ENCODE data around the gene CPA2. TPM values are rescaled to one million over a fixed set of nuclear protein-coding genes. Genes with fewer than 3 reads are reported as not detected.

CPA2 gene
- total and polyA plus RNA-seq, 2 of the 4 experiments (the other 2 are of a cell fraction), result 0.05 TPM; not detected in 1

GRCh38 chr7:130266961-130267321, 278 bp downstream of the CPA2 start:
- CTCF ChIA-PET, result no interaction called here
- Histone ChIP-seq H3K23ac (ENCODE audit: low read depth, low read length) (no peak overlapping the region), H3K4ac (ENCODE audit: low read depth, low read length) (no peak overlapping the region), H3K14ac (replicated peaks; ENCODE audit: low read depth, low read length) (0 out of 2 replicates have a peak overlapping the region, but pooled peaks have one; percentile 39), H4K91ac (ENCODE audit: insufficient read depth, low read depth, low read length) (no peak overlapping the region), H4K8ac (ENCODE audit: low read depth in 2 of 2, low read length in 2 of 2) (no peak overlapping the region), H3K4me3 (ENCODE audit: insufficient read depth, low read depth, low read length) (no peak overlapping the region), H2AK9ac (replicated peaks; ENCODE audit: low read depth, low read length, poor library complexity) (no peak overlapping the region), H3K4me1 (ENCODE audit: control insufficient read depth, insufficient read depth, low read length) (no peaks in the 10 kb centered on the region; the same call in 1 of the 2 replicates), H3K56ac (ENCODE audit: extremely low read depth, insufficient read depth, low read length) (no peak overlapping the region), H3K27ac (ENCODE audit: insufficient read depth, low read length) (no peak overlapping the region), H2AK5ac (ENCODE audit: low read depth, low read length) (no peak overlapping the region), H4K5ac (ENCODE audit: low read depth, low read length) (no peak overlapping the region), H3K18ac (ENCODE audit: low read depth, low read length) (no peak overlapping the region), H3K79me1 (ENCODE audit: low read depth in 1 of 2, low read length in 2 of 2) (no peaks in the 10 kb centered on the region), H2AFZ (replicated peaks; ENCODE audit: low read length, poor library complexity) (no peak overlapping the region), H4K20me1 (ENCODE audit: insufficient read depth, low read length) (no peaks in the 10 kb centered on the region), H3K9me3 (ENCODE audit: control insufficient read depth, insufficient read depth, low read length) (no peaks in the 10 kb centered on the region), H2BK20ac (ENCODE audit: low read depth, low read length) (no peak overlapping the region; the same call in 1 of the 2 replicates), H2BK120ac (ENCODE audit: low read depth, low read length) (no peak overlapping the region), H2BK15ac (ENCODE audit: low read depth, low read length) (no peak overlapping the region), H3K36me3 (ENCODE audit: control insufficient read depth, insufficient read depth, low read length) (no peaks in the 10 kb centered on the region), H2BK5ac (ENCODE audit: low read depth, low read length, poor library complexity, severe bottlenecking) (no peak overlapping the region), H3K9ac (ENCODE audit: low read depth, low read length) (no peak overlapping the region), H3K9me1 (ENCODE audit: insufficient read depth, low read length) (no peaks in the 10 kb centered on the region; the same call in 1 of the 2 replicates), H3K4me2 (ENCODE audit: low read depth, low read length) (no peak overlapping the region), H3K27me3 (ENCODE audit: control insufficient read depth, insufficient read depth, low read length) (peaks cover 4% of the 10 kb centered on the region; the same call in 1 of the 2 replicates)
- POLR2A ChIA-PET (ENCODE audit: unreplicated experiment), result no interaction called here
- intact Hi-C loops (cut with micrococcal nuclease), result no loop called here
- dilution Hi-C loops (cut with HindIII; ENCODE audit: low sequenced_read_pairs, unreplicated experiment), result no loop called here
- ATAC-seq (ENCODE audit: low read depth) (no peak), DNase-seq (no peak)
- in situ Hi-C loops (cut with MboI; ENCODE audit: low sequenced_read_pairs), result no loop called here
- WGBS, 2 experiments (ENCODE audit: extremely low coverage in 2 of 2, insufficient read length in 1 of 2), result no CpG with 5 or more reads among the region's 1 CpG
- no TSS peak for BruUV-seq (replicated peaks)
- TF ChIP-seq, protein P1, sequence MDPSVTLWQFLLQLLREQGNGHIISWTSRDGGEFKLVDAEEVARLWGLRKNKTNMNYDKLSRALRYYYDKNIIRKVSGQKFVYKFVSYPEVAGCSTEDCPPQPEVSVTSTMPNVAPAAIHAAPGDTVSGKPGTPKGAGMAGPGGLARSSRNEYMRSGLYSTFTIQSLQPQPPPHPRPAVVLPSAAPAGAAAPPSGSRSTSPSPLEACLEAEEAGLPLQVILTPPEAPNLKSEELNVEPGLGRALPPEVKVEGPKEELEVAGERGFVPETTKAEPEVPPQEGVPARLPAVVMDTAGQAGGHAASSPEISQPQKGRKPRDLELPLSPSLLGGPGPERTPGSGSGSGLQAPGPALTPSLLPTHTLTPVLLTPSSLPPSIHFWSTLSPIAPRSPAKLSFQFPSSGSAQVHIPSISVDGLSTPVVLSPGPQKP (IDR thresholded peaks at IDR 0.05; ENCODE audit: borderline replicate concordance, low read depth, low read length), result no peak
- TF ChIP-seq CHD1 (IDR thresholded peaks at IDR 0.05; ENCODE audit: low read depth, low read length), result no peak
- TF ChIP-seq, protein P2, sequence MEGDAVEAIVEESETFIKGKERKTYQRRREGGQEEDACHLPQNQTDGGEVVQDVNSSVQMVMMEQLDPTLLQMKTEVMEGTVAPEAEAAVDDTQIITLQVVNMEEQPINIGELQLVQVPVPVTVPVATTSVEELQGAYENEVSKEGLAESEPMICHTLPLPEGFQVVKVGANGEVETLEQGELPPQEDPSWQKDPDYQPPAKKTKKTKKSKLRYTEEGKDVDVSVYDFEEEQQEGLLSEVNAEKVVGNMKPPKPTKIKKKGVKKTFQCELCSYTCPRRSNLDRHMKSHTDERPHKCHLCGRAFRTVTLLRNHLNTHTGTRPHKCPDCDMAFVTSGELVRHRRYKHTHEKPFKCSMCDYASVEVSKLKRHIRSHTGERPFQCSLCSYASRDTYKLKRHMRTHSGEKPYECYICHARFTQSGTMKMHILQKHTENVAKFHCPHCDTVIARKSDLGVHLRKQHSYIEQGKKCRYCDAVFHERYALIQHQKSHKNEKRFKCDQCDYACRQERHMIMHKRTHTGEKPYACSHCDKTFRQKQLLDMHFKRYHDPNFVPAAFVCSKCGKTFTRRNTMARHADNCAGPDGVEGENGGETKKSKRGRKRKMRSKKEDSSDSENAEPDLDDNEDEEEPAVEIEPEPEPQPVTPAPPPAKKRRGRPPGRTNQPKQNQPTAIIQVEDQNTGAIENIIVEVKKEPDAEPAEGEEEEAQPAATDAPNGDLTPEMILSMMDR (conservative IDR thresholded peaks at IDR 0.05; ENCODE audit: low read depth, low read length), result no peak
- TF ChIP-seq MAFK (IDR thresholded peaks at IDR 0.05; ENCODE audit: low read depth, low read length), result no peak
- TF ChIP-seq CEBPB (IDR thresholded peaks at IDR 0.05; ENCODE audit: low read depth, low read length), result no peak
- TF ChIP-seq FOS (IDR thresholded peaks at IDR 0.05; ENCODE audit: low read depth, low read length), result no peak
- no peak for TF ChIP-seq BHLHE40 (IDR thresholded peaks at IDR 0.05; ENCODE audit: low read depth, low read length)
- TF ChIP-seq SMC3 (IDR thresholded peaks at IDR 0.05; ENCODE audit: low read depth, low read length), result no peak
- no peak for TF ChIP-seq MXI1 (IDR thresholded peaks at IDR 0.05; ENCODE audit: borderline replicate concordance, low read depth, low read length)
- TF ChIP-seq POLR2A (IDR thresholded peaks at IDR 0.05; ENCODE audit: low read depth, low read length), result no peak
- no peak for TF ChIP-seq RAD21 (IDR thresholded peaks at IDR 0.05; ENCODE audit: low read length)
- no peak for TF ChIP-seq NFE2L2 (IDR thresholded peaks at IDR 0.05; ENCODE audit: low read depth, low read length)
- TF ChIP-seq RFX5 (IDR thresholded peaks at IDR 0.05; ENCODE audit: low read depth, low read length), result no peak
- TF ChIP-seq RCOR1 (IDR thresholded peaks at IDR 0.05; ENCODE audit: insufficient replicate concordance, low read length), result no peak
- no peak for TF ChIP-seq MAZ (IDR thresholded peaks at IDR 0.05; ENCODE audit: borderline replicate concordance, low read depth, low read length)
